Esophagus squamous epithelium (tissue), 5 donors: ENCODE measurements around the gene NDUFA13. TPM values are rescaled to one million over a fixed set of nuclear protein-coding genes. Genes with fewer than 3 reads are reported as not detected.

Experiments
- DNase-seq: peaks from one replicate; lab custom pipeline; 2025; lab: John Stamatoyannopoulos, UW
- H3K27ac ChIP-seq, 4 donors: fragments of 200-600 bp; sonication (generic); one replicate each; pipeline ENCODE4 v1.5.1; 2016 to 2019; ENCODE audit warnings: mild to moderate bottlenecking in 1 of 4
- H3K27me3 ChIP-seq, 4 donors: fragments of 200-600 bp; sonication (generic); 1 replicate in 3 of 4; 2 replicates in 1 of 4; pipeline versions ENCODE4 v1.5.1 to v1.6.0; 2017 to 2021; ENCODE audit warnings: antibody characterized with exemption in 1 of 4
- H3K36me3 ChIP-seq, 3 donors: fragments of 200-600 bp; sonication (generic); one replicate each; pipeline ENCODE4 v1.5.1; 2016 to 2019
- H3K4me1 ChIP-seq, 3 donors: fragments of 200-600 bp; sonication (generic); one replicate each; pipeline ENCODE4 v1.5.1; 2017 to 2019
- H3K4me3 ChIP-seq, 4 donors: fragments of 200-600 bp; sonication (generic); 1 replicate in 3 of 4; 2 replicates in 1 of 4; pipeline ENCODE4 v1.5.1; 2016 to 2019; ENCODE audit warnings: mild to moderate bottlenecking in 2 of 4, moderate library complexity in 1 of 4
- H3K9me3 ChIP-seq, 3 donors: fragments of 200-600 bp; sonication (generic); one replicate each; pipeline ENCODE4 v1.5.1; 2016 to 2019
- CTCF ChIP-seq, 6 experiments: fragments of 450-650 bp in 4 of 6; fragments of 200-600 bp in 2 of 6; sonication (generic) in 2 of 6; IDR thresholded peaks; one replicate each; pipeline ENCODE4 v1.5.1; 2016 to 2019; ENCODE audit warnings: antibody characterized with exemption in 6 of 6, mild to moderate bottlenecking in 4 of 6, moderate library complexity in 4 of 6
- POLR2A ChIP-seq, 4 donors: fragments of 450-650 bp; IDR thresholded peaks; one replicate each; pipeline ENCODE4 v1.6.1; 2017; ENCODE audit warnings: antibody characterized with exemption in 4 of 4, mild to moderate bottlenecking in 4 of 4, moderate library complexity in 3 of 4
- whole genome bisulfite sequencing, 2 donors: methylation state at CpG; one replicate each; pipeline ENCODE4 v1.1.5; 2018; 5-methylcytosine and 5-hydroxymethylcytosine counted together
- intact Hi-C: fragments of 100-400 bp; cut with DNase I; formaldehyde crosslinking; loops from one replicate; pipeline ENCODE4 v1.15.0; 2022
- total RNA-seq, 4 donors: library from RNA; depleted of rRNA; stranded (reverse); fragments of >200 nt; gene quantifications; one replicate each; pipeline ENCODE4 v1.1.0, GENCODE V29; 2016
- donor health status: DM: yes; HTN: yes; CAD: no.

NDUFA13 gene
- total RNA-seq, 4 donors from 2014 or later, result 44.6 to 88.7 (median 56.0) TPM

GRCh38 chr19:19568802-19569756 lies 53.1 kb downstream of the NDUFA13 start:
- Histone ChIP-seq H3K4me1 (no peaks in the 10 kb centered on the region), H3K27me3 (no peaks in the 10 kb centered on the region), H3K9me3 (no peaks in the 10 kb centered on the region), H3K27ac (no peak overlapping the region), H3K36me3 (no peaks in the 10 kb centered on the region), H3K4me3 (no peak overlapping the region)
- TF ChIP-seq CTCF (IDR thresholded peaks at IDR 0.05), result no peak
- TF ChIP-seq POLR2A (IDR thresholded peaks at IDR 0.05), result no peak
- WGBS, 2 donors, result 90% methylated on average over 13 to 17 of the region's 25 CpGs
- no peak for DNase-seq
- intact Hi-C loops, result no loop called here

GRCh38 chr19:19570571-19570970 lies 54.5 kb downstream of the NDUFA13 start:
- Histone ChIP-seq H3K4me1 (no peaks in the 10 kb centered on the region), H3K27me3 (no peaks in the 10 kb centered on the region), H3K36me3 (no peaks in the 10 kb centered on the region), H3K27ac (no peak overlapping the region), H3K4me3 (no peak overlapping the region), H3K9me3 (no peaks in the 10 kb centered on the region)
- intact Hi-C loops, result no loop called here
- TF ChIP-seq POLR2A (IDR thresholded peaks at IDR 0.05) (no peak), CTCF (IDR thresholded peaks at IDR 0.05) (no peak)
- DNase-seq, result no peak
- 83 to 86% methylated on average over 5 to 8 of the region's 10 CpGs for WGBS, 2 donors

GRCh38 chr19:19571071-19571786 lies 55.2 kb downstream of the NDUFA13 start:
- Histone ChIP-seq H3K36me3 (no peaks in the 10 kb centered on the region), H3K27ac (no peak overlapping the region), H3K27me3 (no peaks in the 10 kb centered on the region), H3K4me3 (no peak overlapping the region), H3K9me3 (no peaks in the 10 kb centered on the region), H3K4me1 (no peaks in the 10 kb centered on the region)
- 84 to 88% methylated on average over 7 to 8 of the region's 11 CpGs for WGBS, 2 donors
- TF ChIP-seq CTCF (IDR thresholded peaks at IDR 0.05) (no peak), POLR2A (IDR thresholded peaks at IDR 0.05) (no peak)
- no peak for DNase-seq
- intact Hi-C loops, result no loop called here

- 87 to 88% methylated on average over 4 to 5 of the region's 6 CpGs for WGBS, 2 donors
- Histone ChIP-seq H3K9me3 (no peaks in the 10 kb centered on the region), H3K27me3 (no peaks in the 10 kb centered on the region)
Measured at GRCh38 chr19:19575411-19575810, 59.4 kb downstream of the NDUFA13 start.

More at GRCh38 chr19:19575411-19575810, 59.4 kb downstream of the NDUFA13 start:
- no peak for DNase-seq
- Histone ChIP-seq H3K4me3 (no peak overlapping the region), H3K36me3 (no peaks in the 10 kb centered on the region), H3K27ac (no peak overlapping the region), H3K4me1 (no peaks in the 10 kb centered on the region)
- intact Hi-C loops, result no loop called here
- TF ChIP-seq CTCF (IDR thresholded peaks at IDR 0.05) (no peak), POLR2A (IDR thresholded peaks at IDR 0.05) (no peak)

Other genes starting within 250 kb of the NDUFA13 start
- gene TM6SF2, start 242.9 kb upstream of the NDUFA13 start, total RNA-seq, result under 1 TPM in 1 of 4 donors, not detected in 3; 0.57 TPM
- 10 to 100 TPM; 31.0 to 47.4 (median 32.3) TPM for gene SUGP1, start 195.7 kb upstream of the NDUFA13 start, total RNA-seq
- gene MAU2, start 195.4 kb upstream of the NDUFA13 start, total RNA-seq, result 10 to 100 TPM; 35.4 to 53.2 (median 39.1) TPM
- gene GATAD2A, start 110.5 kb upstream of the NDUFA13 start, total RNA-seq, result 10 to 100 TPM; 39.7 to 81.4 (median 41.6) TPM
- 1 to 10 TPM in 1 of 4 donors, under 1 TPM in 3; 0.57 to 1.7 (median 0.89) TPM for gene TSSK6, start 677 bp upstream of the NDUFA13 start, total RNA-seq
- under 1 TPM; 0.08 to 0.57 (median 0.15) TPM for gene YJEFN3, start 12.7 kb downstream of the NDUFA13 start, total RNA-seq
- under 1 TPM in 1 of 4 donors, not detected in 3; under 0.01 TPM for gene CILP2, start 22.0 kb downstream of the NDUFA13 start, total RNA-seq
- gene PBX4, start 102.5 kb downstream of the NDUFA13 start, total RNA-seq, result 1 to 10 TPM in 3 of 4 donors, under 1 TPM in 1; 0.61 to 1.9 (median 1.7) TPM
- 10 to 100 TPM in 2 of 4 donors, 1 to 10 TPM in 2; 7.6 to 13.1 (median 9.5) TPM for gene LPAR2, start 112.0 kb downstream of the NDUFA13 start, total RNA-seq
- gene GMIP, start 127.4 kb downstream of the NDUFA13 start, total RNA-seq, result 10 to 100 TPM in 2 of 4 donors, 1 to 10 TPM in 2; 7.0 to 22.8 (median 10.0) TPM
- 100 to 1,000 TPM in 3 of 4 donors, 10 to 100 TPM in 1; 79.7 to 257 (median 153) TPM for gene ATP13A1, start 147.5 kb downstream of the NDUFA13 start, total RNA-seq
- gene ZNF101, start 152.6 kb downstream of the NDUFA13 start, total RNA-seq, result 1 to 10 TPM; 5.5 to 8.2 (median 6.5) TPM
- 1 to 10 TPM; 1.9 to 6.3 (median 2.1) TPM for gene ZNF14, start 216.9 kb downstream of the NDUFA13 start, total RNA-seq